IMR-90 (cell line): ENCODE data around the gene NUDCD3. TPM values are rescaled to one million over a fixed set of nuclear protein-coding genes. Genes with fewer than 3 reads are reported as not detected.

Experiments used
- ATAC-seq: fragments of 200-7000 bp; cut with Tn5 transposase; 2 replicates; pipeline ENCODE4 v1.9.1; 2020; ENCODE audit warnings: low read depth, mild to moderate bottlenecking, moderate library complexity
- BruUV-seq: library from RNA; stranded (reverse); fragments of 400-500 nt; replicated peaks from 2 replicates; lab custom pipeline; 2021; lab: Mats Ljungman, UMichigan
- CTCF ChIA-PET: fragments of 300-600 bp; formaldehyde crosslinking; extraction: SDS; loops from one replicate; lab custom pipeline; 2021; ENCODE audit warnings: antibody characterized with exemption; lab: Yijun Ruan, JAX
- POLR2A ChIA-PET: fragments of 300-600 bp; sonication (Branson Sonifier 250); formaldehyde crosslinking; loops from one replicate; lab custom pipeline; 2022; ENCODE audit warnings: antibody characterized with exemption; ENCODE audit not compliant: unreplicated experiment; lab: Charles Lee
- DNase-seq: peaks from one replicate; pipeline ENCODE4 v3.0.0; 2013
- H2AFZ ChIP-seq: replicated peaks from 2 replicates; pipeline ENCODE3; 2013; ENCODE audit warnings: low read length, mild to moderate bottlenecking; ENCODE audit not compliant: poor library complexity
- H2AK5ac ChIP-seq: 2 replicates; pipeline ENCODE4 v1.6.1; 2013; ENCODE audit warnings: low read depth, low read length, inconsistent platforms
- H2AK9ac ChIP-seq: replicated peaks from 2 replicates; pipeline ENCODE3; 2013; ENCODE audit warnings: mild to moderate bottlenecking, low read depth, low read length, moderate library complexity; ENCODE audit not compliant: poor library complexity
- H2BK120ac ChIP-seq: 2 replicates; pipeline ENCODE4 v1.6.1; 2013; ENCODE audit warnings: low read depth, low read length, inconsistent platforms
- H2BK15ac ChIP-seq: 3 replicates; pipeline ENCODE4 v1.6.1; 2013; ENCODE audit warnings: low read depth, low read length, inconsistent platforms
- H2BK20ac ChIP-seq: 2 replicates; pipeline ENCODE4 v1.6.1; 2013; ENCODE audit warnings: low read depth, mild to moderate bottlenecking, inconsistent platforms, low read length, moderate library complexity
- H2BK5ac ChIP-seq: 2 replicates; pipeline ENCODE4 v1.6.1; 2013; ENCODE audit warnings: mild to moderate bottlenecking, low read depth, low read length, inconsistent platforms; ENCODE audit not compliant: poor library complexity, severe bottlenecking
- H3K14ac ChIP-seq: replicated peaks from 2 replicates; pipeline ENCODE4 v1.6.1; 2013; ENCODE audit warnings: low read depth, low read length, inconsistent platforms
- H3K18ac ChIP-seq: 2 replicates; pipeline ENCODE4 v1.6.1; 2013; ENCODE audit warnings: low read depth, low read length, control low read depth
- H3K23ac ChIP-seq: 2 replicates; pipeline ENCODE4 v1.6.1; 2013; ENCODE audit warnings: low read depth, low read length, inconsistent platforms
- H3K27ac ChIP-seq: 2 replicates; pipeline ENCODE4 v1.5.1; 2013; ENCODE audit warnings: mild to moderate bottlenecking, control low read depth, low read length; ENCODE audit not compliant: insufficient read depth
- H3K27me3 ChIP-seq: 2 replicates; pipeline ENCODE4 v1.6.1; 2013; ENCODE audit warnings: low read length; ENCODE audit not compliant: control insufficient read depth, insufficient read depth
- H3K36me3 ChIP-seq: 2 replicates; pipeline ENCODE4 v1.6.1; 2013; ENCODE audit warnings: low read length, mixed read lengths; ENCODE audit not compliant: control insufficient read depth, insufficient read depth
- H3K4ac ChIP-seq: 2 replicates; pipeline ENCODE4 v1.6.1; 2013; ENCODE audit warnings: low read depth, low read length, inconsistent platforms
- H3K4me1 ChIP-seq: 2 replicates; pipeline ENCODE4 v1.6.1; 2013; ENCODE audit warnings: low read length, mixed read lengths; ENCODE audit not compliant: control insufficient read depth, insufficient read depth
- H3K4me2 ChIP-seq: 2 replicates; pipeline ENCODE4 v1.6.1; 2013; ENCODE audit warnings: low read depth, mild to moderate bottlenecking, control low read depth, low read length, moderate library complexity
- H3K4me3 ChIP-seq: 2 replicates; pipeline ENCODE4 v1.5.1; 2013; ENCODE audit warnings: low read depth, mild to moderate bottlenecking, control low read depth, low read length, moderate library complexity; ENCODE audit not compliant: insufficient read depth
- H3K56ac ChIP-seq: 2 replicates; pipeline ENCODE4 v1.6.1; 2013; ENCODE audit warnings: low read length, inconsistent platforms; ENCODE audit not compliant: insufficient read depth; ENCODE audit errors: extremely low read depth
- H3K79me1 ChIP-seq, 2 experiments: 2 replicates each; pipeline ENCODE4 v1.6.1; 2013; ENCODE audit warnings: low read length in 2 of 2, inconsistent platforms in 1 of 2, low read depth in 1 of 2
- H3K9ac ChIP-seq: 2 replicates; pipeline ENCODE4 v1.6.1; 2013; ENCODE audit warnings: low read depth, low read length, control low read depth
- H3K9me1 ChIP-seq: 2 replicates; pipeline ENCODE4 v1.6.1; 2013; ENCODE audit warnings: low read length, inconsistent platforms; ENCODE audit not compliant: insufficient read depth
- H3K9me3 ChIP-seq: 2 replicates; pipeline ENCODE4 v1.6.1; 2013; ENCODE audit warnings: low read length; ENCODE audit not compliant: control insufficient read depth, insufficient read depth
- H4K20me1 ChIP-seq: 2 replicates; pipeline ENCODE4 v1.6.1; 2013; ENCODE audit warnings: low read length, inconsistent platforms; ENCODE audit not compliant: insufficient read depth
- H4K5ac ChIP-seq: 2 replicates; pipeline ENCODE4 v1.6.1; 2013; ENCODE audit warnings: mild to moderate bottlenecking, low read depth, low read length, control low read depth
- H4K8ac ChIP-seq, 2 experiments: 2 replicates each; pipeline ENCODE4 v1.6.1; 2013; ENCODE audit warnings: low read depth in 2 of 2, low read length in 2 of 2, control low read depth in 1 of 2, inconsistent platforms in 1 of 2
- H4K91ac ChIP-seq: 2 replicates; pipeline ENCODE4 v1.6.1; 2013; ENCODE audit warnings: low read depth, low read length, inconsistent platforms; ENCODE audit not compliant: insufficient read depth
- BHLHE40 ChIP-seq: fragments of 150-350 bp; IDR thresholded peaks from 2 replicates; pipeline ENCODE4 v1.6.1; 2016; ENCODE audit warnings: mild to moderate bottlenecking, low read depth, low read length
- CEBPB ChIP-seq: IDR thresholded peaks from 2 replicates; pipeline ENCODE4 v1.6.1; 2012; ENCODE audit warnings: low read depth, low read length, improper control_type of control experiment
- CHD1 ChIP-seq: IDR thresholded peaks from 2 replicates; pipeline ENCODE4 v1.6.1; 2012; ENCODE audit warnings: low read depth, low read length, improper control_type of control experiment
- CTCF ChIP-seq: conservative IDR thresholded peaks from 2 replicates; pipeline ENCODE4 v1.5.1; 2012; ENCODE audit warnings: mild to moderate bottlenecking, low read depth, low read length, improper control_type of control experiment
- FOS ChIP-seq: fragments of 150-350 bp; IDR thresholded peaks from 2 replicates; pipeline ENCODE4 v1.6.1; 2016; ENCODE audit warnings: low read depth, low read length
- MAFK ChIP-seq: IDR thresholded peaks from 2 replicates; pipeline ENCODE4 v1.6.1; 2012; ENCODE audit warnings: low read depth, low read length, improper control_type of control experiment
- MAZ ChIP-seq: IDR thresholded peaks from 2 replicates; pipeline ENCODE4 v1.6.1; 2012; ENCODE audit warnings: low read depth, mild to moderate bottlenecking, low read length, improper control_type of control experiment, moderate library complexity, borderline replicate concordance
- MXI1 ChIP-seq: IDR thresholded peaks from 2 replicates; pipeline ENCODE4 v1.6.1; 2012; ENCODE audit warnings: low read depth, mild to moderate bottlenecking, low read length, moderate library complexity, borderline replicate concordance
- NFE2L2 ChIP-seq: fragments of 150-350 bp; IDR thresholded peaks from 2 replicates; pipeline ENCODE4 v1.6.1; 2016; ENCODE audit warnings: low read depth, mild to moderate bottlenecking, low read length
- POLR2A ChIP-seq: IDR thresholded peaks from 2 replicates; pipeline ENCODE4 v1.6.1; 2012; ENCODE audit warnings: mild to moderate bottlenecking, low read depth, low read length
- RAD21 ChIP-seq: IDR thresholded peaks from 2 replicates; pipeline ENCODE4 v1.6.1; 2012; ENCODE audit warnings: low read length, improper control_type of control experiment
- RCOR1 ChIP-seq: IDR thresholded peaks from 2 replicates; pipeline ENCODE4 v1.6.1; 2012; ENCODE audit warnings: mild to moderate bottlenecking, low read length, improper control_type of control experiment; ENCODE audit not compliant: insufficient replicate concordance
- RFX5 ChIP-seq: IDR thresholded peaks from 2 replicates; pipeline ENCODE4 v1.8.0; 2012; ENCODE audit warnings: low read depth, mild to moderate bottlenecking, low read length, moderate library complexity
- SMC3 ChIP-seq: fragments of 150-350 bp; IDR thresholded peaks from 2 replicates; pipeline ENCODE4 v1.6.1; 2016; ENCODE audit warnings: low read depth, mild to moderate bottlenecking, antibody characterized with exemption, low read length, moderate library complexity
- USF2 ChIP-seq: fragments of 150-350 bp; IDR thresholded peaks from 2 replicates; pipeline ENCODE4 v1.6.1; 2017; ENCODE audit warnings: mild to moderate bottlenecking, antibody characterized with exemption, low read length, low read depth
- WGBS, 2 experiments: methylation state at CpG; one replicate each; pipeline versions ENCODE4 v1.1.5 to v1.1.7; 2013; ENCODE audit warnings: missing lambda C conversion rate in 2 of 2; ENCODE audit not compliant: insufficient read length in 1 of 2; ENCODE audit errors: extremely low coverage in 2 of 2; 5-methylcytosine and 5-hydroxymethylcytosine counted together
- dilution Hi-C: fragments of 300-500 bp; cut with HindIII; formaldehyde crosslinking; loops from one replicate; pipeline ENCODE4 v1.14.3; 2018; ENCODE audit warnings: low sequenced_read_pairs; ENCODE audit not compliant: unreplicated experiment
- in situ Hi-C: fragments of 300-500 bp; cut with MboI; formaldehyde crosslinking; loops from 3 replicates; pipeline ENCODE4 v1.14.3; 2019; ENCODE audit warnings: low sequenced_read_pairs, inconsistent platforms, mixed read lengths
- intact Hi-C: fragments of 100-400 bp; cut with micrococcal nuclease; formaldehyde crosslinking; loops from 2 replicates; pipeline ENCODE4 v1.10.0; 2022
- polyA plus RNA-seq, 3 experiments: library from polyadenylated mRNA; depleted of rRNA; stranded (reverse); fragments of >200 nt; gene quantifications; 2 replicates each; pipeline ENCODE4 v1.2.3, GENCODE V29; 2012; ENCODE audit warnings: low replicate concordance in 1 of 3
- total RNA-seq: library from RNA; depleted of rRNA; stranded (reverse); fragments of >200 nt; gene quantifications from 2 replicates; pipeline ENCODE4 v1.2.3, GENCODE V29; 2012
- TF ChIP-seq, protein P1 (sequence below): fragments of 150-350 bp; IDR thresholded peaks from 2 replicates; pipeline ENCODE4 v1.6.1; 2016; ENCODE audit warnings: low read depth, mild to moderate bottlenecking, low read length, moderate library complexity, borderline replicate concordance

The NUDCD3 gene
- total and polyA plus RNA-seq, 2 of the 4 experiments (the other 2 are of a cell fraction), result 49.5 to 76.0 TPM

DNA sequence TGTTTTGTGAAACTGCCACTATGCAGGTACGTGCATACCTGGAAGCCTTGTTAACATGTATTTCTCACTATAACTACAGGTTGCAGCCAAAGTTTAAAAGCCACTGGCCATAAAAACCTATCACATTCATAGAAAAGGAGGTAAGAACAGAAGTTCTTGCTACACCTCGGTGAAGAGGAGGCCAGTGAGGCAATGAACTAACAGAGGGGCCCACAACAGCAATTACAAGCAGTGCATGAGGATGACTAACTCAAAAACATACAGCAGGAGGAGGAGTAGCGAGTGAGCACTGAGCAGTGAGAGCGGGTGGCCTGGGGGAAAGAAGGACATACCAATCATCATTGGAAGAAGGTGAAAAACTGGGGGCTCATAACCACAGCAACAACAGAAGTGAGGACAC lies 51.6 kb downstream of the NUDCD3 start:
- dilution Hi-C loops (no loop called here), intact Hi-C loops (no loop called here), in situ Hi-C loops (no loop called here)
- CTCF ChIA-PET, result interaction anchor here (0.8 kb wide), 1 partner anchor 41 kb away, joined by 3 read pairs; no protein-coding TSS in a partner anchor
- no peak overlapping the region for H2AFZ ChIP-seq
- H4K20me1 ChIP-seq, result peaks cover 32% of the 10 kb centered on the region
- no peaks in the 10 kb centered on the region for H3K27me3 ChIP-seq
- no peak overlapping the region for H3K4ac ChIP-seq
- no peak overlapping the region for H4K5ac ChIP-seq
- H3K4me2 ChIP-seq, result no peak overlapping the region
- H2BK20ac ChIP-seq, result no peak overlapping the region
- no peak overlapping the region for H3K9ac ChIP-seq
- no peak overlapping the region for H2AK9ac ChIP-seq
- H3K23ac ChIP-seq, result no peak overlapping the region
- H3K4me1 ChIP-seq, result peaks cover 5% of the 10 kb centered on the region
- H3K9me3 ChIP-seq, result no peaks in the 10 kb centered on the region
- POLR2A ChIA-PET, result no interaction called here
- H3K27ac ChIP-seq, result no peak overlapping the region
- peaks cover 43 to 71% of the 10 kb centered on the region in 2 experiments for H3K79me1 ChIP-seq
- H3K4me3 ChIP-seq, result no peak overlapping the region
- H2BK120ac ChIP-seq, result no peak overlapping the region
- peak overlapping the region; percentile 4; the same call in 1 of the 2 replicates for H2AK5ac ChIP-seq
- peaks cover 20% of the 10 kb centered on the region for H3K9me1 ChIP-seq
- no CpG with 5 or more reads among the region's 4 CpGs for WGBS, 2 experiments
- H3K36me3 ChIP-seq, result peaks cover 1% of the 10 kb centered on the region; the same call in 1 of the 2 replicates
- ATAC-seq (peak; percentile 53; the same call in 1 of the 2 replicates), DNase-seq (peak; percentile 43)
- no TSS peak for BruUV-seq
- H4K8ac ChIP-seq, result no peak overlapping the region
- H2BK15ac ChIP-seq, result no peak overlapping the region
- no peak overlapping the region for H4K91ac ChIP-seq
- no peak overlapping the region for H3K18ac ChIP-seq
- H3K14ac ChIP-seq, result no peak overlapping the region
- no peak for TF ChIP-seq NFE2L2
- TF ChIP-seq RAD21, result no peak
- TF ChIP-seq CHD1, result no peak
- TF ChIP-seq, protein P1, sequence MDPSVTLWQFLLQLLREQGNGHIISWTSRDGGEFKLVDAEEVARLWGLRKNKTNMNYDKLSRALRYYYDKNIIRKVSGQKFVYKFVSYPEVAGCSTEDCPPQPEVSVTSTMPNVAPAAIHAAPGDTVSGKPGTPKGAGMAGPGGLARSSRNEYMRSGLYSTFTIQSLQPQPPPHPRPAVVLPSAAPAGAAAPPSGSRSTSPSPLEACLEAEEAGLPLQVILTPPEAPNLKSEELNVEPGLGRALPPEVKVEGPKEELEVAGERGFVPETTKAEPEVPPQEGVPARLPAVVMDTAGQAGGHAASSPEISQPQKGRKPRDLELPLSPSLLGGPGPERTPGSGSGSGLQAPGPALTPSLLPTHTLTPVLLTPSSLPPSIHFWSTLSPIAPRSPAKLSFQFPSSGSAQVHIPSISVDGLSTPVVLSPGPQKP, result no peak
- no peak for TF ChIP-seq RFX5
- TF ChIP-seq FOS, result no peak
- TF ChIP-seq MXI1, result no peak
- no peak for TF ChIP-seq BHLHE40
- TF ChIP-seq MAZ, result no peak
- TF ChIP-seq CTCF, result no peak
- no peak for TF ChIP-seq SMC3
- TF ChIP-seq USF2, result no peak
- TF ChIP-seq CEBPB, result no peak
- no peak for TF ChIP-seq MAFK
- TF ChIP-seq RCOR1, result no peak
- no peak for TF ChIP-seq POLR2A
- no peak overlapping the region for H2BK5ac ChIP-seq
- H3K56ac ChIP-seq, result no peak overlapping the region
